Measurements from ENCODE around the gene FOXO6.

FOXO6 gene

DNA sequence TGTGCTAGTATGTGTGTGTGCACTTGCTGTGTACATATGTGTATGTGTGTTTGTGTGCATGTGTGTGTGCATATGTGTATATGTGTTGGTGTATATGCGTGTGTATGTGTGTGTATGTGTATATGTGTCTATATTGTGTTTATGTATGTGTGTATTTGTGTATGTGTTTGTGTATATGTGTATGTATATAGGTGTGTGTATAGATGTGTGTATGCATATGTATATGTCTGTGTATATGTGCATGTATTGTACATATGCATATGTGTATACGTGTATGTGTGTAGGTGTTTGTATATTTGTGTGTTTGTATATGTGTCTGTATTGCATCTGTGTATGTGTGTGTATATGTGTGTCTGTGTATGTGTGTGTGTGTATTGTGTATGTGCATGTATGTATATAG is 64.1 kb downstream of the FOXO6 start:
- no peak for DNase-seq (ENCODE audit: low spot score)

- DNase-seq (ENCODE audit: low spot score): no peak
Observed at GRCh38 chr1:41426201-41426890, 65.1 kb downstream of the FOXO6 start.

DNA sequence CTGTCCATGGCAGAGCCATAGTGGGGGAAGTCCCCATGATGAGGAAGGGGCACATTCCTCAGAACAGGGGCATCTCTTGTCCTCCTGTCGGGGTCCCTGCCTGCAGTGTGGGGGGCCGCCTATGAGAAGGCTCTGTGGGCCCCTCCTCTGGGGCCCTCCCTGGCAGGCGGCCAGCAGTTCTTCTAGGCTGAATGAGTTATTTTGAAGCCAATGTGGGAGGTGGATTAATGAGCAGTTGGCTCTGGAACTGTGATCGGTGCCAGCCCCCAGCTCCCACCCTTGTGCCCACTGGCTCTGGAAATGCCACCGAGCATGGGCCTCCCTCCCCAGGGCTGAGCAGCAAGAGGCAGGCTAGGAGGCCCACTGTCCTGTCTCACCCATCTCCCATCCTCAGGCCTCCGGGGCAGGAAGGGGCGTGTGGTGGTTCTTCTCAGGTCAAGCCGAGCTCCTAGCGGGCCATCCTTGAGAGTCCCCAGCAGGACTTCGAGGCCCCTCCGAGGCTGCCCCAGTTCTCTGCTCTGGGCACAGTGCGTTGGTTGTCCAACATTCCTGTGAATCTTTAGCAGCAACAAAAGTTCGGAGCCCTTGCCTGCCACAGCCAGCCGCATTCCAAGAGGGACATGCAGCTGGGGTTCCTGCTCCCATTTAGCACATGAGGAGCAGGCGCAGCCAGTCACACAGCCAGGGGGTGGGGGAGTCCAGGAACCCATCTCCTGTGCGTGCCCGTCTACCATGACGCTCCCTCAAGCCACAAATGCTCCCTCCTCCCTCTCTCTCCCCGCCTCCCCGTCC is 66.1 kb downstream of the FOXO6 start:
- DNase-seq (ENCODE audit: low spot score): no peak

GRCh38 chr1:41427916-41428737 is 66.9 kb downstream of the FOXO6 start:
- no peak for DNase-seq (ENCODE audit: low spot score)

DNA sequence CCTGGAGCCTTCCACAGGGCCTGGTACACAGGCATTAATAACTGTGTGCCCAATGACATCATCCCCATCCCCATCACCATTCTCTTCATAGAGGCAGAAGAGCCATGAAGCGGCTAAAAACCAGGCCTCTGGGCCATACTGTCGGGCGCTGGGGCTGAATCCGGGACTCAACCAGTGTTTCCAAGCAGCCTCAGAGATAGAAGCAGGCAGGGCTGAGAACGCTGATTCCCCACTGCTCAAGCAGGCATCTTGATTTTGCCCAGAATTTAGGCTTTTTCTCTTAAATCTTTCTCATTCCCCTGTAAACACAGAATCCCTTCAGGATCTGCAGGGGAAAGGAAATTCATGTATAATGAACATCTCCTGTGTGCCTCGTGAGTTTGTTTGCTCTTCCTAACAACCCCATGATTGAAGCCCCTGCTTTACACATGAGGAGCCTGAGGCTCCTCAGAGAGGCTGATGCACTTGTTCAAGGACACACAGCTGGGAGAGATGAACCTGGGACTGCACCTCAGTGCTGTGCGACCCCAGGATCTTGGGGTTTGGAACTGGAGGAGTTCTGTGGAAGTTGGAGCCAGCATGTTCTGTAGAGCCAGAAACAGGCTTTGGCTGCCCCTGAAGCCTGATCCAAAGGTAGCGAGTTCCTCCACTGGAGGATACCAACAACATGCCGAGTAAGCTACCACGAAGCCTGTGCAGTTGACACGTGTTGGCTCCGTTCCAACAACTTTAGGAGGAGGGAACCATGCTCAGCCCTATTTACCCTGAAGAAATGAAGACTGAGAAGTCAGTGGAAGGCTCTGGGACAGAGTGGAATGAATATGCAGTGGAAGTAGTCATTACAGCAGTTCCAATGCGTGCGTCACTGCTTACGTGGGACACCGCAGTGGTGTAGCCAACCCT is 67.8 kb downstream of the FOXO6 start:
- DNase-seq (ENCODE audit: low spot score): no peak

DNA sequence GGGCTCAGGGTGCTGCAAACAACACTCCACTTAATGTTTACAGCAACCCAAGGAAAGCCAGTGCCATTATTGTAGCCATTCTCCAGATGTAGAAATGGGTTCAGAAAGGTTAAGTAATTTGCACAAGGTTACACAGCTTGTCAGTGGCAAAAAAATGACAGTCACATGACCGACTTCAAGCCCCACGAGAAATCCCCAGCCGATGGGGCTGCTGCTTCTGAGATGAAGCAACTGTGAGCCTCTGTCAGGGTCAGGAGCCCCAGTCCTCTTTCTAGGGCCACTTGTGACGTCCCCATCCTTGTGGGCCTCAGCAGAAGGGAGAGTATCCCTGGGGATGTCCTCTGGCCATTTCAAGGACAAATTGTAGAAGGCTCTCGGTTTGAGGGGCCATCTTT is 68.4 kb downstream of the FOXO6 start:
- DNase-seq (ENCODE audit: low spot score): no peak

GRCh38 chr1:41430069-41430468 is 68.8 kb downstream of the FOXO6 start:
- DNase-seq (ENCODE audit: low spot score): no peak

DNA sequence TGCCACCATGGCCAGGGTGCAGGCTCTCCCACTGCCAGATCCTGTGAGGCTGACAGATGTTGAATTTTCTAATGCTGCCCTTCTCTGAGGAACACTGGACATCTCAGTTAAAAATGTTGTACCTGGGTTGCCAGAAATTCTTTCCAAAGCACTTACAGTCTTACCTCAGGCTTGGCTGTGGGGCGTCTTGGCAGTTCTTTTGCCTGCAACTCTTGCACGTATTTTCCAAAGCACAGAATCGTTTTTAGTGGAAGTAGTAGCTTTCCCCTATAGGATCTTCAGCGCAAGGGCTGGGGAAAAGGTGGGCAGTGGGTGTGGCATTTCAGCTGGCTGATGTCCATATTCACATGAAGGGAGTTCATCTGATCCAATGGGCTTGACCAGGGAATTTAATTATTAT is 69.3 kb downstream of the FOXO6 start:
- no peak for DNase-seq (ENCODE audit: low spot score)

- DNase-seq (ENCODE audit: low spot score): no peak
Observed at GRCh38 chr1:41431490-41432350, 70.5 kb downstream of the FOXO6 start.
